Activated CD8-positive, alpha-beta memory T cell treated with anti-CD3 and anti-CD28 coated beads, Interleukin-2, amount 50 U/mL, for 24 hours (primary cell): ENCODE measurements around the gene CNTN4.

Experiments used
- DNase-seq: peaks from one replicate; pipeline ENCODE4 v3.0.0-alpha.2; 2020; ENCODE audit errors: extremely low read depth

Gene CNTN4

DNA sequence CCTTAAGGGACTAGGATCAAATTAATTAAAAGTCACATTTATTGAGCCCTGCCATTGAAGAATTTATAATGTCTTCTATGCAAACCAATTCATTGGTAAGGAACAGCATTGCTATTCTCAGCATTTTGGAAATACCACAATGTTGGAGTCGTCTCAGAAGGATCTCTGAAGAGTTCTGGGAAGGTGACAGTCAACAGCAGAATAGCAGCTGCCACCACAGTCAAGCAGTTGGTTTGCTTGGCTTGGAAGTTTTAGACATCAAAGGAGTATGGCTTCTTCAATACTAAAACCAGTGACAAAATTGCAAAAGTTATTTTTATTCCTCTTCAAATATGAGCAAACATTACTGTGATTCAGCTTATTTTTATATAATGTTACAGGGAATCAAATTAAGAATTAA lies 167.9 kb downstream of the CNTN4 start:
- DNase-seq: no peak

DNA sequence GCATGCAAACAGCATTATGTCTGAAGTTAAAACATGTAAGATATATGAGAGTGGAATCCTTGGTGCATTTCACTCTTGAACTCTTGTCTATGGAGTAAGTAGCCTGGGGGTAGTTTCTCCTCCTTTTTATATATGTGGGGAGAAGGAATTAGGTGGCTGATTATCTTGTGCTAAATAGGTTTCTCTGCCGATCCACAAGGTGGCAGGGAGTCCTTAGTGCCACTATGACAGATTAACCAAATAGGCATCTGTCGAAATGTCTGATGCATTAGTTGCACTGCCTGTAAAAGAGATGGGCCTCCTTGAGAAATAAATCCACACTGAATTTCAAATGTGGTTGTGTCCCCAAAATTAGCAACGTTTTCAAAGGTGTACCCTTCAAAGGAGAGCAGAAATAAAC lies 170.1 kb downstream of the CNTN4 start:
- no peak for DNase-seq

DNA sequence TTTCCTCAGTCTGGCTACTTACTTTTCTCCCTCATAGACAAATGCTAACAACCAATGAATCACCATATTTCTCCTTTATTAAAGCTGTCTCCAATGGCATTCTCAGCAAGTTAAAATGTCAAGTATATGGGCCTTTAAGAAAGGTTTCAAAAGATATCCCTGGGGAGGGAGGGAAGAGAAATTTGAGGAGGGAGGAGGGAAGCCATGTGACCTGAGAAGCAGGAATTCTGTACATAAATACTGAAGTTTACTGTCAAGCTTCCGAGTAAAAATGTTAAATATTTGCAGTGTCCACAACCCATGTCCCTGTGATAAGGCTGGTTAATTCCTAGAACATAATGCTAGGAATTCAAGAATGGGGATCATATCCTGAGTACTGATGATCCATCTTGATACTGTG lies 175.9 kb downstream of the CNTN4 start:
- no peak for DNase-seq

- DNase-seq: no peak
These were observed 185.2 kb downstream of the CNTN4 start for GRCh38 chr3:2283818-2284217.

DNA sequence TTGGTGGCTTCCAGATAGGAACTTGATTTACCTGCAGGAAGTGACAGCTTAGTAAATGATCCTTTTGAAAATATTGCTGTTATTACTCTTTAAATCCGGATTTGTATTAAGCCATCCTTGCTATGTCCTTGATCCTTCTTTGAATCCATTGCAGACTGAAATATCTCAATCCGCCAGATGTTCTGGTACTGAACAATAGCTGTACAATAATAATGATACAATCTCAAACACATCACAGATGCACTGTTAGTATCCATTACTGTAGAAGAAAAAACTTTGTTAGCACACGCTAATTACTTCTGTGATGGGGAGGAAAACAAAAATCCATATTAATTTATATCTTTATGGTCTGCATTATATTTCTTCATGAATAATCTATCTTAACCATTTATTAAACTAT lies 202.3 kb downstream of the CNTN4 start:
- no peak for DNase-seq

DNA sequence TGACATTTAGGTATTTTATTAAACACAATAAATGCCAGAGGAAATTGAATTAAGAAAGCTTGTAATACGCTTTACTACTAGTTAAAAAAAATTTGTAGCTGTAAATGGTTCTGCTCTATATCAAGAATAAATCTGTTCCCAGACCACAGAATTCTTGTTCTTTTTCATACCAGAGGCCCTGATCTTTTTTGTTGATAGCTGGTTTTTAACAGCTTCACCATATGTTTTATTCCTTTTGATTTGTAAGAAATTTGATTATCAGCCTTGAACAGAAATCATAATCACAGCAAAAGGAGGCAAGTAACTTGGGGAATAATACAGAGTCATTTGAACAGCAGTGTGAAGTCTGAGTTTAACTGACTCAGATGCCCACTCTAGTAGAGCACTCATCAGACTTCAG lies 202.7 kb downstream of the CNTN4 start:
- DNase-seq: no peak

GRCh38 chr3:2303566-2303965 lies 204.9 kb downstream of the CNTN4 start:
- DNase-seq: no peak

GRCh38 chr3:2311022-2311421 lies 212.4 kb downstream of the CNTN4 start:
- DNase-seq: no peak

DNA sequence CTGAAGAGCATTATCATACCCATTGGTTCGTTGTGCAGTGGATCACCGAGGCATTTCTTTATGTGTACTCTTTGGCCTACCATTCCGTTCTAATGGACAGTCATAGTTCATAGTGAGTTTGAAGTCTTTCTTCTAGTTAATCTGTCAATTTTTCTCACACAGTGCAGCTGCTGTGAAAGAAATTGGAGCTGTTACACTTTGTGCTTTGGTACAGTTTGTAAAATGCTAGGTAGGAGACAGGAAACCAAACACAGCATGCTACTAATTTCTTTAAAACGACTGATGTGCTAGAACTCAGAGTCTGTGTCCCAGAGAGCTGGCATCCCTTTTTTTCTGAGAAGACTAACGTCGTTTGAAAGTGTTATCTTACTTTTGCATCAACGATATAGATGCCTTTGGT lies 218.9 kb downstream of the CNTN4 start:
- DNase-seq: no peak

DNA sequence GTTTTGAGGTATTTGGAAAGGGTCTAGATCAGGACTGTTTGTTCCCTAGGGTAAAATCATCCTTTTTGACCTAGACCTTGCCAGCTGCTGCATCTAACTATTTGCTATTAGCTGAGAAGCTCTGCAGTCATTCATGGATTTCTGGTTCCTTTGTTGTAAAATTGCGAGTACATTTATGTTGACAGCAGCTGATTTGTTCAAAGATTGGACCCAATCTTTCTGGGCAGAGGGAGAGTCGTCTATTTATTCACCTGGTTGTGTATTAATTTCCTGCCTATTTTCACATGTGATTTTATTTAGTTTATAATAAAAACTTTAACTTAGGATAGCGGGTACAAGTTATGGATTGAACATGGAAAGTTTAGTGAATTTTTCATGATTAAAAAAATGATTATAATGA lies 236.3 kb downstream of the CNTN4 start:
- DNase-seq: no peak

DNA sequence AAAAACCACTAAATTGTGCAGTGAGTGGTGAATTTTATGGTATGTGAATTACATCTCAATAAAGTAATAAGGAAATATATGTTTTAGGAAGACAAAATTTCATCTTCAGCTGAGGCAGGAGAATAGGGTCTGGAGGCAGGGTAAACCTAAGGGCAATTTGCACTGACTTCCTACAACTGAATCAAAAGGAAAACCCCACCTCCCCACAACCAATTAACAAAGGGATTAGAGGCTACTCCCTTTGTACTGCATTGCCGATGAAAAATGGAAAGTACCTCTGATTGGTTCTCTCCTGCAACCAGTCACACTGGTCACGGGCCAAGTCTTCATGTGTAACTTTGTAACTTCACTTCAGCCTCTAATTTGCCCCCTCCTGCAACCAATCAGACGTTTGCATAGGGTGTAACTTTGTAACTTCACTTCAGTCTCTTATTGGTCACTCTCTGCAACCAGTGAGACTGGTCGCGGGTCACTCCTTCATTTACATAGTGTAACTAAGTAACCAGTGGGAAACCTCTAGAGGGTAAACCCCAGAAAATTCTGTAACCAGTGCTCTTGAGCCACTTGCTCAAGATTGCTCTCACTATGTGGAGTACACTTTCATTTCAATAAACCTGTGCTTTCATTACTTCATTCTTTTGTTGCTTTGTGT lies 244.5 kb downstream of the CNTN4 start:
- DNase-seq: no peak

DNA sequence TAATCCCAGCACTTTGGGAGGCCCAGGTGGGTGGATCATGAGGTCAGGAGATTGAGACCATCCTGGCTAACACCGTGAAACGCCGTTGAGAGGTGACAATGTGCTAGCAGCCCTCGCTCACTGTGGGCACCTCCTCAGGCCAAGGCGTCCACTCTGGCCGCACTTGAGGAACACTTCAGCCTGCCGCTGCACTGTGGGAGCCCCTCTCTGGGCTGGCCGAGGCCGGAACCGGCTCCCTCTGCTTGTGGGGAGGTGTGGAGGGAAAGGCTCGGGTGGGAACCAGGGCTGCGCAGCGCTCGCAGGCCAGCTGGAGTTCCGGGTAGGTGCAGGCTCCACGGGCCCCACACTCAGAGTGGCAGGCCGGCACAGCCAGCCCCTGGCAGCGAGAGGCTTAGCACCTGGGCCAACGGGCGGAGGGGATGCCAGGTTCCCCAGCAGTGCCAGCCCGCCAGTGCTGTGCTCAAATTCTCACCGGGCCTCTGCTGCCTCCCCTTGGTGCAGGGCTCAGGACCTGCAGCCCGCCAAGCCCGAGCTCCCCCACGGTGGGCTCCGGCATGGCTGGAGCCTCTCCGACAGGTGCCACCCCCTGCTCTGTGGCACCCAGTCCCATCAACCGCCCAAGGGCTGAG lies 253.6 kb downstream of the CNTN4 start:
- DNase-seq: no peak

DNA sequence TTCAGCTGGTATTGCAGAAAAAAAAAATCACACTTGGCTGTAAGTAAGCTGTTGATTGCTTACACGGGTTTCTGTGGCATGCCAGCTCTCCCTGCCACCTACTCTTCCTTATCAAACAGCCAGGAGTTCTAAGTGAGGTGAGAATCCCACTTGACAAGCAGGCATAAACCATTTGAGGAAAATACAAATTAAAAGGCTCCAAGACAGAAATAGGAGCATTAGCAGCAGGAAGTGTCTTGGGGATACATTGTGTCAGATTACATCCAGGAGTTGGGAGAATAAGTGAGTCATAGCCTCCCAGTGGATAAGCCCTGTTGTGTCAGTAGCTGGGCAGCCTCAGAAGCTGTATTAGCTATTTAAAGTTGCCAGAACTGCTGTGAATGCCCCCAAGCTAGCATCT lies 256.0 kb downstream of the CNTN4 start:
- DNase-seq: no peak

- DNase-seq: no peak
These were observed 257.8 kb downstream of the CNTN4 start for GRCh38 chr3:2356298-2356950.

GRCh38 chr3:2360815-2361214 lies 262.1 kb downstream of the CNTN4 start:
- no peak for DNase-seq

GRCh38 chr3:2362122-2362521 lies 263.5 kb downstream of the CNTN4 start:
- DNase-seq: no peak

- no peak for DNase-seq
These were observed 265.2 kb downstream of the CNTN4 start for GRCh38 chr3:2363854-2364253.

DNA sequence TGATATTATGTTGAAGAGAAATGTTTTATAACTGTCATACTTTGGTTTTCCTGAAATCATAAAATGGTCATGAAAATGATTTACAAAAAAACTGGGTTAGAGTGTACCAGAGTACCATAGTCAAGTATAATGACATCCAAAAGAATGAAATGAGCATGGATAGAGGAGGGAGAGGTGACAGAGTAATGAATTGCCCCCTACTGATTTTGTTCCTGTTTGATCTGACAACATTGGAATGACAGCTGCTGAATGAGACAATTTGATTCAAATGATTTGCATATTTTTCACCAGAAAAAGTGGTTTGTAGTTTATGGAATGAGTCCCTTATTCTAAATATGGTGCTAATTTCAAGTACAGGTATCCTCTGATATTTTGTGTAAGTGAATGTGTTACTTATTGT lies 271.7 kb downstream of the CNTN4 start:
- no peak for DNase-seq

DNA sequence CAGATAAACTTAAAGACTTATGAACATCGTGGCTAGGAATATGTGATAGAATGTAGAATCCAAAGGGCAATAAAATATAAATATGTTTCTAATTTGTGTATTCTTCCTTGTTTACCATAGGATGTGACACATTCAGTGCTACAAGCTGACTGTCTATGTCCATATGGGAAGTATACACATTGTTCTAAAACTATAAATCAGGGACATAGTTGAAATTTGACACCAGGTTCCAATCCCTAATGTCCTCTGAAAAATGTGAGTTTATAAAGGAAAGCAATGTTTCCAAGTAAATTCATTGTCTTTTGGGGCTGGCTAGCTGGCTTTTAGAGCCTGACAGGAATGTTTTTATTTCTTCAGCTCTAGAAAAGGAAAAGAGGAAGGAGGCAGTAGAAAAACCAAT lies 273.6 kb downstream of the CNTN4 start:
- no peak for DNase-seq

- no peak for DNase-seq
These were observed 276.7 kb downstream of the CNTN4 start for GRCh38 chr3:2375376-2375775.

DNA sequence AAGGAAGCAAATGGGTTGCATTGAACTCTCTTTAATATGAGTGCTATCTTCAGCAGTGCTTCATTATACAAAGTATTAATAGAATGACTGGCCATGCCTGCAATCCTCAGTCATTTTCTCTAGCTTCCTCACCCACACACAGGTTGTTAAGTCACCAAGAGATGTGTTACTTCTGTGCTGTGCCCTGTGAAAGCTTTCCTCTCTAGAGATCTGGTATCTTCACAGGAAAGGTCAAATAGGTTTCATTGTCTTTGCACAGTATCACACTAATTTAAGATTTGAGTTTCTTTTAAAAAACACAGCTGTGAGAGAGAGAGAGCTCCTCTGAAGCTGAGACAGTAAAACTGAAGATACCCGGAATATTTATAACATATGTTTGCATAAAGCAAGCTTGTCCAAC lies 278.6 kb downstream of the CNTN4 start:
- no peak for DNase-seq

- DNase-seq: no peak
These were observed 292.4 kb downstream of the CNTN4 start for GRCh38 chr3:2390926-2391532.

DNA sequence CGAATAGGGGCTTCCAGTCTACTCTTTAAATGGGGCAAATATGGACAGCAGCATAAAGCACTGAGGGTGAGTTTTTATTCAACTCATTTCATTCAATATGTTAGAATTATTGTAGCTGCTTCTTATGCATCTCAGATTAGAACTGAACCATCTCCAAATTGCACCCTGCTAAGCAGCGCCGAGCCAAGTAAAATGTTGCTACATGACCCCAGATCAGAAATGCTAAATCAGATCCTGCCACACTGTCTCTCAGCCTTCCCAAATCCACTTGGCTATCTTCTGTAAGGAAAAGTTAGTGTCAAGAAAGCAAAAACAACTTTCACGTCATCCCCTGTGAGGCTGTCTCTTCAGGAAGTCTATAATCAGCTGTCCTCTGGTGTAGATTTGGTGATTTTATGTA lies 293.2 kb downstream of the CNTN4 start:
- no peak for DNase-seq
